AG09309 (cell line): Measurements from ENCODE around the gene DNAJC15.

Experiments
- DNase-seq: peaks from one replicate; pipeline ENCODE4 v3.0.0-alpha.2; 2010; ENCODE audit warnings: low read depth
- H3K4me3 ChIP-seq: 2 replicates; pipeline ENCODE4 v1.5.1; 2011; ENCODE audit warnings: mild to moderate bottlenecking, low read depth, low read length, moderate library complexity; ENCODE audit not compliant: control insufficient read depth
- TF ChIP-seq, protein P1 (sequence below): IDR thresholded peaks from 2 replicates; pipeline ENCODE4 v1.5.1; 2011; ENCODE audit warnings: mild to moderate bottlenecking, low read depth, low read length, inconsistent platforms; ENCODE audit not compliant: insufficient read depth, control insufficient read depth; ENCODE audit errors: missing control alignments

Gene DNAJC15

DNA sequence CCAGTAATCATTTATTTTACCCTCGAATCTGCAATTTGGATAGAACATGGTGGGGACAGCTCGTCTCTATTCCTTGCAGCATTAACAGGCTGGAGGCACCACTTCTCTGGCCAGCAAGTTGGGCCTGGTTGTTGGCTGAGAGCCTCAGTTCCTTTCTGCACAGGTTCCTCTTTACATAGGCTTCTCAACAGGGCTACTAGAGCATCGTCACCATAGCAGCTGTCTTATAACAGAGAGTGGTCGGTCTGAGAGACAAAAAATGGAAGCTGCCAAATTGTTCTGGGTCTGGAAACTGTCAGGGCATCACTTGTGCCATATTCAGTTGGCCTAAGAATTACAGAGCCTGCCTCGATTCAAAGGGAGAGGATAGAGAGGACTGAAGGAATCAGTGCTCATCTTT is 86.7 kb downstream of the DNAJC15 start:
- DNase-seq, result no peak
- H3K4me3 ChIP-seq, result no peak overlapping the region
- TF ChIP-seq, protein P1, sequence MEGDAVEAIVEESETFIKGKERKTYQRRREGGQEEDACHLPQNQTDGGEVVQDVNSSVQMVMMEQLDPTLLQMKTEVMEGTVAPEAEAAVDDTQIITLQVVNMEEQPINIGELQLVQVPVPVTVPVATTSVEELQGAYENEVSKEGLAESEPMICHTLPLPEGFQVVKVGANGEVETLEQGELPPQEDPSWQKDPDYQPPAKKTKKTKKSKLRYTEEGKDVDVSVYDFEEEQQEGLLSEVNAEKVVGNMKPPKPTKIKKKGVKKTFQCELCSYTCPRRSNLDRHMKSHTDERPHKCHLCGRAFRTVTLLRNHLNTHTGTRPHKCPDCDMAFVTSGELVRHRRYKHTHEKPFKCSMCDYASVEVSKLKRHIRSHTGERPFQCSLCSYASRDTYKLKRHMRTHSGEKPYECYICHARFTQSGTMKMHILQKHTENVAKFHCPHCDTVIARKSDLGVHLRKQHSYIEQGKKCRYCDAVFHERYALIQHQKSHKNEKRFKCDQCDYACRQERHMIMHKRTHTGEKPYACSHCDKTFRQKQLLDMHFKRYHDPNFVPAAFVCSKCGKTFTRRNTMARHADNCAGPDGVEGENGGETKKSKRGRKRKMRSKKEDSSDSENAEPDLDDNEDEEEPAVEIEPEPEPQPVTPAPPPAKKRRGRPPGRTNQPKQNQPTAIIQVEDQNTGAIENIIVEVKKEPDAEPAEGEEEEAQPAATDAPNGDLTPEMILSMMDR, result no peak

DNA sequence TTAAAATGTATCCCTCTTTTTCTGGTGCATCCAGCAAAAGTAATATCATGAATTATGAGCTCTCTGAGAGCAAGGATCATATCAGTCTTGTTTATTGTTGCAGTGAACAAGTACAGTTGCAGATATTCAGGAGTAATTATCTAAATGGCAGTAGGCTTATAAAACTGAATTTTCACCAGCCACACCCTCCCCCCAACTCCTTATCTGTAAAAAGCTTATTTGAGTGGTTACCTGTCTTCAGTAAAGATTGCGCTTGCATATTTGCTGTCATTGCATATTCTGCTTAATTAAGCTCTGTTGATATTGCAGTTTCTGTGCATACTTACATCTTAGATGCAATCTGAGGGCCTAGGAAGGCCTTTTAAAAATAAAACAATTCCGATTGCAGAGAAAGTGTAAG is 87.3 kb downstream of the DNAJC15 start:
- no peak overlapping the region for H3K4me3 ChIP-seq
- TF ChIP-seq, protein P1, result no peak
- no peak for DNase-seq

DNA sequence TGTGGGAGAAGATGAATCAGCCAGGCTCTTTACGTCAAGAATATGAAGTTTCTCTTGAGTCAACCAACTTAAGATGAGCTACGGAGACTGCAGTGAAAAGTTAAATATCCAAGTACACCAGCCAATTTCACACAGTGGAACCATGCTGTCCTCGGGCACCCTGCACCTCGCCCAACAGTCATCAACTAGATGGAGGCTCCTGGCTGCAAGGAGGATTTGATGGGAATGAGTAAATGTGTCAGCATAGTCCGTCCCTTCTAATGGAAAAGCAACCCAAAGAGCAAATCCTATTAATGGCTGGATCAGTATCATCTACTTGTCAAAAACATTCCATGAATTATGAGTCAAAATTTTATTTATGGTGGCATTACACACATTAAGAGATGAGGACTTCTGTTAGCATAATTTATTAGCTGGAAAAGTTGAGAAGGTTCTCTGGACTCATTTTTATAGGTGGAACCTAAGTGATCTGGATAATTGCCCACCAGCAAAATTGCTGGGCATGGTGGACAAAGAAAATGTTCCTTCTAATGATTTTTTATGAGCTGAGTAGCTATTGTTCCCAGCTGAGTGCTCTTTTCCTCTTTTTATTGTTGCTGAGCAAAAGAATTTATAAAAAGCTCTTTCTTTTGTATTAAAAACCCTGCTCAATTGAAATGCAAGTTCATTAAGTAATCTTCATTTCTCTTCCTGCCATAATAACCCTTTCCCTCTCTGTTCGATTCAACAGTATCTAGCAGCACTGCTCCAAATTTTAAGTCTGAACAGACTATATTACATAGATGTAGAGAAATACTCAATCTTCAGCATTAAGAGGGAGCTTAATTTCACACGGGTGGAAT is 88.4 kb downstream of the DNAJC15 start:
- H3K4me3 ChIP-seq, result no peak overlapping the region
- TF ChIP-seq, protein P1, result no peak
- DNase-seq, result no peak

DNA sequence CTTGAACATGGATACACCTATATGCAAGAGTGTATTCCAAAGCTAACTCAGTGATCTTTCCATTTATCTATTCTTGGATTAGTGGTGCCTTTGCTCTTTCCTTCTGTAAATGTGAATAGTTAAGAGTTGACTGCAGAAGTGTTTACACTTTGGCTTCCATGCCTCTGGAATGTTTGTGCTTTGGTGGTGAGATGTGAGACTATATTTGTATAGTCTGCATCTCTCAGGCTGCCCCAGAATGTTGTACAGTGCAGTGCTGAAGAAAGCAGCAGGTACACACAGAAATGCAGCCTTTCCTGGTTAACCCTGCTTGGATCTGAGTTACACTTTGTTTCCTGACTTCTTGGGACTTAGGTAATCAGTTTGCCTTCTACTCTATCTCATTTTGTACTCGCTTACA is 90.2 kb downstream of the DNAJC15 start:
- TF ChIP-seq, protein P1, result no peak
- H3K4me3 ChIP-seq, result no peak overlapping the region
- DNase-seq, result no peak

DNA sequence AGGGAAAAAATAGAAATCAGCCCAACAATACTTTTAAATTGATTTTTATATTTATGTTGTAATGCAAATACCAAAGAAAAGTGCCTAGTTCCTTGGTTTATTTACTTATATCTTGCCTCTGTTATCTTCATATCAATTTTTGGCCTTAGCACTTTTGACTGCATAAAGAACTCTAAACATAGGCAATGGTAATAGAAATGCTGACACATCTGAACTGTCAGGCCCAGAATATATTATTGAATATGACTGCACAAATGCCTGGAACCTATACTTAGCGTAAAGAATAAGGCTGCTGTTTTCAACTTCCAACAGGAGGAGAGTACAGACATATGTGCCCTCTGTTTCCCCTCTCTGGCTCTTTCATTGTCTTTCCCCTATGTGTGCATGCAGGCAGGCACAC is 91.1 kb downstream of the DNAJC15 start:
- DNase-seq, result no peak
- TF ChIP-seq, protein P1, result no peak

DNA sequence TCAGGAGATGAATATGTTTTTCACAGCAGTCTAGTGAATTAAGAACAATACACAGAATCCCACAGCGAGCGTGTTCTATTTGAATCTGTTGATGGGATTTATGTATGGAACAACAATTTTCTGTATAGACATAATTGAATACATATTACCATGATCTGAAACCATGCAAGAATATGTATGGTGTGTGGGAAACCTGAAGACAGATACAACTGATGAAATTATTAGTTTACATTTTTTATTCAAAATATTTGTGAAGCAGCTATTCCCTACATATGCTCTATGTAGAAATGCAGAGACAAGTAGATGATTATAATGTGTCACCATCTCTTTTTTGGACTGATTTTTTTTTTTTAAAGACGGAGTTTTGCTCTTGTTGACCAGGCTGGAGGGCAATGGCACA is 91.8 kb downstream of the DNAJC15 start:
- no peak overlapping the region for H3K4me3 ChIP-seq
- TF ChIP-seq, protein P1, result no peak
- no peak for DNase-seq

More for the DNA sequence above, 91.1 kb downstream of the DNAJC15 start:
- no peak overlapping the region for H3K4me3 ChIP-seq
